ENCODE data around the gene PDE10A. TPM values are rescaled to one million over a fixed set of nuclear protein-coding genes. Genes with fewer than 3 reads are reported as not detected.

The PDE10A gene
- total RNA-seq, 1 experiment from 2014 or later = 0.31 TPM

GRCh38 chr6:165403006-165403595 lies 259.9 kb downstream of the PDE10A start:
- Histone ChIP-seq H3K4ac (ENCODE audit: low read depth, low read length) (no peak overlapping the region), H3K79me1 (ENCODE audit: insufficient read depth, low read depth, low read length, poor library complexity, severe bottlenecking) (no peaks in the 10 kb centered on the region), H2BK5ac (ENCODE audit: insufficient read length, low read length) (no peak overlapping the region), H2BK20ac (ENCODE audit: low read depth, low read length, poor library complexity, severe bottlenecking) (no peak overlapping the region), H2BK12ac (ENCODE audit: insufficient read length, low read depth, low read length) (no peak overlapping the region), H3K23me2 (ENCODE audit: insufficient read length, low read depth, low read length, poor library complexity, severe bottlenecking) (no peaks in the 10 kb centered on the region), H3K9me3 (ENCODE audit: control insufficient read depth, low read depth, low read length) (no peaks in the 10 kb centered on the region), H2AK5ac (ENCODE audit: insufficient read length, low read length) (no peak overlapping the region), H3T11ph (ENCODE audit: low read length) (no peak overlapping the region), H4K5ac (ENCODE audit: insufficient read length, low read depth, low read length) (no peak overlapping the region), H3K4me2 (ENCODE audit: insufficient read depth, insufficient read length, low read length) (no peak overlapping the region), H3K79me2 (ENCODE audit: insufficient read depth, low read length) (no peaks in the 10 kb centered on the region), H3K27me3 (ENCODE audit: insufficient read depth, low read length) (no peaks in the 10 kb centered on the region), H2BK15ac (ENCODE audit: low read depth, low read length) (no peak overlapping the region), H2BK120ac (ENCODE audit: low read depth, low read length, poor library complexity, severe bottlenecking) (no peak overlapping the region), H3K27ac (ENCODE audit: insufficient read length, low read depth, low read length) (no peak overlapping the region), H3K4me1 (ENCODE audit: insufficient read depth, low read length) (no peaks in the 10 kb centered on the region), H3K56ac (ENCODE audit: insufficient read length, low read depth, low read length) (no peak overlapping the region), H3K14ac (ENCODE audit: insufficient read depth, low read length) (no peak overlapping the region), H4K91ac (ENCODE audit: insufficient read length, low read depth, low read length) (no peak overlapping the region), H2AFZ (ENCODE audit: low read length) (no peak overlapping the region), H3K23ac (ENCODE audit: insufficient read length, low read depth, low read length) (no peak overlapping the region), H4K20me1 (ENCODE audit: control insufficient read depth, insufficient read depth, insufficient read length) (no peaks in the 10 kb centered on the region), H3K9ac (ENCODE audit: extremely low read depth, insufficient read length, low read length) (no peak overlapping the region), H3K18ac (ENCODE audit: insufficient read length, low read depth, low read length) (no peak overlapping the region), H4K8ac (replicated peaks; ENCODE audit: insufficient read length, low read depth, low read length) (no peak overlapping the region)
- Mint-ChIP-seq H3K27me3 (ENCODE audit: low read depth) (no peaks in the 10 kb centered on the region), H3K4me1 (no peaks in the 10 kb centered on the region), H3K9me3 (peaks cover 0 to 9% of the 10 kb centered on the region in 2 experiments; a peak in 2 of 5 replicates), H3K27ac (no peak overlapping the region), H3K36me3 (ENCODE audit: insufficient read depth in 1 of 3, low read depth in 3 of 3) (peaks cover 0 to 9% (median 0%) of the 10 kb centered on the region in 3 experiments; a peak in 3 of 7 replicates), H3K4me3 (no peak overlapping the region)
- WGBS (ENCODE audit: extremely low coverage, insufficient read length, low lambda C conversion rate) = no CpG with 5 or more reads among the region's 7 CpGs
- DNase-seq = no peak
- TF ChIP-seq, protein P1, sequence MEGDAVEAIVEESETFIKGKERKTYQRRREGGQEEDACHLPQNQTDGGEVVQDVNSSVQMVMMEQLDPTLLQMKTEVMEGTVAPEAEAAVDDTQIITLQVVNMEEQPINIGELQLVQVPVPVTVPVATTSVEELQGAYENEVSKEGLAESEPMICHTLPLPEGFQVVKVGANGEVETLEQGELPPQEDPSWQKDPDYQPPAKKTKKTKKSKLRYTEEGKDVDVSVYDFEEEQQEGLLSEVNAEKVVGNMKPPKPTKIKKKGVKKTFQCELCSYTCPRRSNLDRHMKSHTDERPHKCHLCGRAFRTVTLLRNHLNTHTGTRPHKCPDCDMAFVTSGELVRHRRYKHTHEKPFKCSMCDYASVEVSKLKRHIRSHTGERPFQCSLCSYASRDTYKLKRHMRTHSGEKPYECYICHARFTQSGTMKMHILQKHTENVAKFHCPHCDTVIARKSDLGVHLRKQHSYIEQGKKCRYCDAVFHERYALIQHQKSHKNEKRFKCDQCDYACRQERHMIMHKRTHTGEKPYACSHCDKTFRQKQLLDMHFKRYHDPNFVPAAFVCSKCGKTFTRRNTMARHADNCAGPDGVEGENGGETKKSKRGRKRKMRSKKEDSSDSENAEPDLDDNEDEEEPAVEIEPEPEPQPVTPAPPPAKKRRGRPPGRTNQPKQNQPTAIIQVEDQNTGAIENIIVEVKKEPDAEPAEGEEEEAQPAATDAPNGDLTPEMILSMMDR (conservative IDR thresholded peaks at IDR 0.05) = no peak

All from H9 (cell line).